ENCODE data around the gene MANEAL.

The MANEAL gene

GRCh38 chr1:37808369-37809319 lies 15.0 kb downstream of the MANEAL start (continued):
- TF ChIP-seq TRIM28 (IDR thresholded peaks at IDR 0.05; ENCODE audit: borderline replicate concordance, low read length) (no peak), ZNF155 (tag by site-specific recombination; IDR thresholded peaks at IDR 0.05) (no peak), ZNF449 (tag by site-specific recombination; IDR thresholded peaks at IDR 0.05) (peak; percentile 66), KLF10 (tag by site-specific recombination; IDR thresholded peaks at IDR 0.05) (peak; percentile 81), ZFHX2 (tag by site-specific recombination; conservative IDR thresholded peaks at IDR 0.05) (peak; percentile 49; the same call in 1 of the 2 replicates), ZSCAN5A (tag by site-specific recombination; IDR thresholded peaks at IDR 0.05) (no peak), ZNF692 (tag by site-specific recombination; IDR thresholded peaks at IDR 0.05) (0 out of 2 replicates have a peak, but pooled peaks have one; percentile 32), ZBTB6 (tag by site-specific recombination; IDR thresholded peaks at IDR 0.05) (peak; percentile 77), ZNF362 (tag by site-specific recombination; IDR thresholded peaks at IDR 0.05) (no peak), ZNF324 (tag by site-specific recombination; IDR thresholded peaks at IDR 0.05) (0 out of 2 replicates have a peak, but pooled peaks have one; percentile 1), SCRT1 (tag by site-specific recombination; IDR thresholded peaks at IDR 0.05; ENCODE audit: borderline replicate concordance) (no peak), ZNF473 (tag by site-specific recombination; IDR thresholded peaks at IDR 0.05) (no peak)

- no peak overlapping the region for H3K4me3 ChIP-seq (ENCODE audit: low read depth, low read length)
- H3K36me3 ChIP-seq (ENCODE audit: control insufficient read depth in 2 of 2, insufficient read depth in 1 of 2, low read length in 2 of 2): peaks cover 6 to 58% of the 10 kb centered on the region in 2 experiments; a peak in 2 of 3 replicates
Measured at GRCh38 chr1:37809942-37810341, 16.3 kb downstream of the MANEAL start.

More at GRCh38 chr1:37809942-37810341, 16.3 kb downstream of the MANEAL start:
- CTCF ChIA-PET: no interaction called here
- peaks cover 3% of the 10 kb centered on the region; the same call in 1 of the 2 replicates for H3K4me1 ChIP-seq (ENCODE audit: control insufficient read depth, insufficient read depth, low read length)
- TF ChIP-seq ZSCAN18 (tag by site-specific recombination; IDR thresholded peaks at IDR 0.05) (no peak), PRDM1 (tag by site-specific recombination; IDR thresholded peaks at IDR 0.05) (peak; percentile 27; the same call in 1 of the 2 replicates)
- POLR2A ChIA-PET: interaction anchor here (0.6 kb wide), 1 partner anchor 66 kb away, joined by 7 read pairs; no protein-coding TSS in a partner anchor
- no peak overlapping the region for H3K27ac ChIP-seq (ENCODE audit: extremely low read depth, low read depth, low read length)
- no peaks in the 10 kb centered on the region for H3K9me3 ChIP-seq (ENCODE audit: control insufficient read depth, insufficient read depth, low read depth, low read length)
